Renal cortex interstitium (tissue), 15 donors: ENCODE measurements around the gene AKIRIN2. TPM values are rescaled to one million over a fixed set of nuclear protein-coding genes. Genes with fewer than 3 reads are reported as not detected.

Source experiments
- DNase-seq, 11 donors: peaks; one replicate each; pipeline ENCODE4 v3.0.0-alpha.2; 2013; ENCODE audit warnings: low read depth in 9 of 11, low spot score in 4 of 11; ENCODE audit errors: extremely low read depth in 1 of 11
- long read RNA-seq, 16 experiments: transcript quantifications; one replicate each; lab custom pipeline, GENCODE V29; 2026
- polyA plus RNA-seq, 3 donors: library from polyadenylated mRNA; unstranded; fragments of 120-200 nt; gene quantifications; one replicate each; pipeline ENCODE4 v1.2.1, GENCODE V29; 2013; ENCODE audit not compliant: insufficient read length in 3 of 3

Gene AKIRIN2
- polyA plus RNA-seq = 10 to 100 TPM; 68.4 to 70.8 (median 70.6) TPM
- long read RNA-seq, donor 1, transcript AKIRIN2-201 (5 exons, 1,662 nt) = major isoform, 11 of 11 reads
- long read RNA-seq, donor 1, partial matches to known transcripts = 0 of 11 reads
- long read RNA-seq, donor 1, other reads (novel, unspliced or antisense) = 0 of 11 reads
- long read RNA-seq, donor 2, transcript AKIRIN2-201 (5 exons, 1,662 nt) = major isoform, 14 of 30 reads
- long read RNA-seq, donor 2, partial matches to known transcripts = 15 of 30 reads
- long read RNA-seq, donor 2, other reads (novel, unspliced or antisense) = 0 of 30 reads
- long read RNA-seq, donor 3, transcript AKIRIN2-201 (5 exons, 1,662 nt) = major isoform, 18 of 18 reads
- long read RNA-seq, donor 3, partial matches to known transcripts = 0 of 18 reads
- long read RNA-seq, donor 3, other reads (novel, unspliced or antisense) = 0 of 18 reads
- long read RNA-seq, donor 4, transcript AKIRIN2-201 (5 exons, 1,662 nt) = major isoform, 8 of 8 reads
- long read RNA-seq, donor 4, partial matches to known transcripts = 0 of 8 reads
- long read RNA-seq, donor 4, other reads (novel, unspliced or antisense) = 0 of 8 reads
- long read RNA-seq, donor 5 = 0 reads
- long read RNA-seq, donor 6, transcript AKIRIN2-201 (5 exons, 1,662 nt) = major isoform, 18 of 18 reads
- long read RNA-seq, donor 6, partial matches to known transcripts = 0 of 18 reads
- long read RNA-seq, donor 6, other reads (novel, unspliced or antisense) = 0 of 18 reads
- long read RNA-seq, donor 7, transcript AKIRIN2-201 (5 exons, 1,662 nt) = major isoform, 16 of 16 reads
- long read RNA-seq, donor 7, partial matches to known transcripts = 0 of 16 reads
- long read RNA-seq, donor 7, other reads (novel, unspliced or antisense) = 0 of 16 reads
- long read RNA-seq, donor 8 = 0 reads
- long read RNA-seq, donor 9, transcript AKIRIN2-201 (5 exons, 1,662 nt) = major isoform, 14 of 14 reads
- long read RNA-seq, donor 9, partial matches to known transcripts = 0 of 14 reads
- long read RNA-seq, donor 9, other reads (novel, unspliced or antisense) = 0 of 14 reads
- long read RNA-seq, donor 10, transcript AKIRIN2-201 (5 exons, 1,662 nt) = major isoform, 22 of 22 reads
- long read RNA-seq, donor 10, partial matches to known transcripts = 0 of 22 reads
- long read RNA-seq, donor 10, other reads (novel, unspliced or antisense) = 0 of 22 reads
- long read RNA-seq, donor 11, transcript AKIRIN2-201 (5 exons, 1,662 nt) = major isoform, 10 of 10 reads
- long read RNA-seq, donor 11, partial matches to known transcripts = 0 of 10 reads
- long read RNA-seq, donor 11, other reads (novel, unspliced or antisense) = 0 of 10 reads
- long read RNA-seq, donor 12, partial matches to known transcripts = 0 of 3 reads
- long read RNA-seq, donor 12, other reads (novel, unspliced or antisense) = 0 of 3 reads
- long read RNA-seq, donor 13 = 0 reads
- long read RNA-seq, donor 14, transcript AKIRIN2-201 (5 exons, 1,662 nt) = major isoform, 15 of 15 reads
- long read RNA-seq, donor 14, partial matches to known transcripts = 0 of 15 reads
- long read RNA-seq, donor 14, other reads (novel, unspliced or antisense) = 0 of 15 reads
- long read RNA-seq, donor 15, transcript AKIRIN2-201 (5 exons, 1,662 nt) = major isoform, 11 of 11 reads
- long read RNA-seq, donor 15, partial matches to known transcripts = 0 of 11 reads
- long read RNA-seq, donor 15, other reads (novel, unspliced or antisense) = 0 of 11 reads
- long read RNA-seq, donor 16, transcript AKIRIN2-201 (5 exons, 1,662 nt) = major isoform, 42 of 50 reads
- long read RNA-seq, donor 16, partial matches to known transcripts = 8 of 50 reads
- long read RNA-seq, donor 16, other reads (novel, unspliced or antisense) = 0 of 50 reads

DNA sequence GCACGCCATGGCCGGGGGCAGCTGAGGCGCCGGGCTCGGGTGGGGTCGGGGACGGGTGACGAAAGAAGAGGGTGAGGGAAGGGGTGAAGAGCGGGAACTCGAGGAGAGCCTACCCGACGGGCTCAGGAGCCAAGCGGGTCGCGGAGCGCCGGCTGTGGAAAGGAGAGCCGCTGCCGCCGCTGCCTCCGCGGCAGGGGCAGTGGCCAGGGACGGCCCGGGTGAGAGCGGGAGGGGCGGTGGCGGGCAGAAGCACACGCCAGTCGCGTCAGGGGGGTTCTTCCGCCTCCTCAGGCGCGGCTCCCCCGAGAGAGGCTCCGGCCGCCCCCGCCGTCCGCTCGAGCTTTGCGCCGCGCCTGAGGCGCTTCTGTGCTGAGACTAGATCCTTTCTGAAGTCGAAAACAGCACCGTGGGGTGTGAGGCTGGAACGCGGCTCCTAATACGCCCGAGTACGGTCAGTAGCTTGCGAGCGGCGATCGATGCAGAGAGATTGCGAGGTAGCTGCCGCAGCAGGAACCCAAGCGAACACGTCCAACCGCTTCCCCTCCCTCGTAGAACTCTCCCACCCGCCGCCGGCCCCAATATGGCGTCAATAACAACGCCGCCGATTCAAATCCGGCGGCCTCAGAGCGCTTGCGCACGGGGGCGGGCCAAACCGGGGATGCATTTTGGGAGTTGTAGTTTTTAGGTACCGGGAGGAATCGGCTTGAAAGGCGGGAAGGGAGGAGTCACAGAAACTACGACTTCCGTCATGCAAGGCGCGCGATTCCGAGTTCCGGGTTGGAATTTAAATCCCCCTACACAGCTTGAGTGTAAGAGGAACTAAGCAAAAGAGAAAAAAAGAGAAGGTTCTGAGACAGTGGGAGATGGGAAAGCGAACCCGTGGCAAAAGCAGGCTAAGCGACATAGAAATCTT is at the start of gene AKIRIN2:
AKIRIN2 (minus strand) TSS at position 558 of the 913 bp plus-strand sequence; CDS start at position 9, 549 bp downstream.
- DNase-seq = peak; percentile 96 to 98 (median 97)

DNA sequence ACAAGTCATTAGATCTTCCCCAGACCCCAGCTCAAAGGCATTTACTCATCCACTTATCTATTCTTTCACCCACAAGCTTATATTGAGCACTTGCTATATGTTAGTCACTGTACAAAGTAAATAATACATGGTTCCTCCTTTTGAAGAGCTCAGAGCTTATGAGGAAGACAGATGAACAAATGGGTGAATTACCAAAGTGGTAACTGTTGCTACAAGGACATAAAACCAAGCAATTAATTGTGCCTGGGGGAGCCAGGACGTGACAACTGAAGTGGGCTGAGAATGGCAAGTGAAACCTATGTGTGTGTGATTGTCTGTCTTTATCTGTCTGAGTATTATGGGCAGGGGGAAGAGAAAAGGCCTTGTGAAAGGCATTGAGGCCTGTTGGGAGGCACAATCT is 45.6 kb upstream of the AKIRIN2 start:
- no peak for DNase-seq

DNA sequence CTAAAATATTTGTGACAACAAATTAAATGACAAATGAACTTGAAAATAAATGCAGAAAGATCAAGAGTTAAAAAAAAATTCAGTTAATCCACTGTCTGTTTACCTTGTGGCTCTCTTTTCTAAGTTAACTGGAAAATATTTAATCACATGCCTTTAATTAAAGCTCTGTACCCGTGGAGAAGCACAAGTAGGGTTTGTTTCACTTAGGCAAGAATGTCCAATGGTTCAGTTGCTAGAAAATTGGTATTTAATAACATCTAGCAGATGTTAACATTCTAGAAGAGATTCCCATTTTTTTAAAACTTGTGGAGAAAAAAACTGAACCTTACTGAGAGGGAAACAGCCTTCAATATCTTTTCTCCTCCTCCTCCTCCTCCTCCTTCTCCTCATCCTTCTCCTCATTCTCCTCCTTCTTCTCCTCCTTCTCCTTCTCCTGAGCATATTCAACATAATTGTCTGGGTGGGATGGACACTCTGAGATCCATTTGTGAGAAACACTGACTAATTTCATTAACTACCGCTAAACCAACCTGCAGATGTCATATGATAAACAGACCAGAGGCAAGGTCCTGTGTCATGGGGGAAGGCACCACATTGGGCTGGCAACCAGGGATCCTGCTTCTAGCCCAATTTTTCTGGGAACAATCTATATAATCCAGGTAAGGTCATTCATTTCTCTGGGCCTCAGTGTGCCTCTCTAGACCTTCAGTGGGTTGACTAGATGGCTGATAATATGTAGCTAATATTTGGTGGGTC is 44.1 kb upstream of the AKIRIN2 start:
- DNase-seq = no peak

DNA sequence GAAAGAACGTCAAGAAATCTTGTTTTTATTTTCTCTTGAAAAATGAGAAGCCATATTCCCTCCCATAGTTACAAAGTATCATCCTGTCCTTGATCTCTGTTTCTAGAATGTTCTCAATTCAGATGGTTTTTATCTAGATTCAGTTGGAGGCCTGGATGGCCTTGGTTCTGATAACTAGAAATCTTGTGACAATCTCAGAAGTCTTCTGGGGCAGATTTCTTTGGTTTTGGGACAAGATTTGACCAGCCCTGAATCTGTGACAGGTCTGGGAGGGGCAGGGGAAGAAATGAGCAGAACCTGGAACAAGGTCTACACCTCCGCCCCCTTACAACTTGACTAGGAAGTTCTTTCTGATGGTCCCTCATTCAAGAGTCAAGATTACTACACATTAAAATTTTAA is 41.4 kb upstream of the AKIRIN2 start:
- DNase-seq = no peak

DNA sequence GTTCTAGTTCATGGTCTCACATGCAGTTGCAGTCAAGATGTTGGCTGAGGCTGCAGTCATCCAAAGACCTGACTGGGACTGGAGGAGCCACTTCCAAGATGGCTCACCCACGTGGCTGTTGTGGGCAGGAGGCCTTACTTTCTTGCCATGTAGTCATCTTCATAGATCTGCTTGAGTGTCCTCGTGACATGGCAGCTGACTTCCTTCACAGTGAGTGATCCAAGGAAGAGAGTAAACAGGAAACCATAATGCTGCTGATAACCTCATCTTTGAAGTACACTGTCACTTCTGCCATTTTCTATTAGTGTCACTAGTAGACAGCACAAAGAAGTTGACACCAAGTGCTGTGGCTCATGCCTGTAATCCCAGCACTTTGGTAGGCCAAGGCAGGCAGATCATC is 40.1 kb upstream of the AKIRIN2 start:
- DNase-seq = no peak

DNA sequence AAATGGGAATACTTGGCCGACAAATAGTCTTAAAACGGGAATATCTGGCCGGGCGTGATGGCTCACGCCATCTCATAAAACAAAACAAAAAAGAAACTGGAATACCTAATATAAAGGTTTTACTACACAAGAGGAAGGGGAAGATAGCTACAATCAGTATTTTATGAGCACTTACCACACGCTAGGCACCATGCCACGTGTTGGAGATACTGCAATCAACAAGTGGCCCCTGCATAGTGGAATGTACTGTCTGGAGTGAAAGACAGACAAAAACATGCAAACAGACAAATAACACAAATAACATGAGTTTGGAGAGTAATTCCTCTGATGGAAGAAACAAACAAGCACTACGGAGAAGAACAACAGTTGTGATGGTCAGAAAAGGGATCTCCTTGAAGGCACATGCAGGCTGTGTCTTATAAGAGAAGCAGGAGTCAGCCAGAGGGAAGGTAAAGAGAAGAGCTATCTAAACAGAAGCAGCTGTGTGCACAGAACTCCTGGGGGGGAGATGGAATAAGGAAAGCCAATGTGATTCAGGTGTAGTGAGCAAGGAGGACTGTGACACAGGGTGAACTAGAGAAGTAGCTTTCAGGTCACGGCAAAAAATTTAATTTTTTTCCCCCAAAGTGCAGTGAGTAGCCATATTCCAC is 39.1 kb upstream of the AKIRIN2 start:
- DNase-seq = no peak

DNA sequence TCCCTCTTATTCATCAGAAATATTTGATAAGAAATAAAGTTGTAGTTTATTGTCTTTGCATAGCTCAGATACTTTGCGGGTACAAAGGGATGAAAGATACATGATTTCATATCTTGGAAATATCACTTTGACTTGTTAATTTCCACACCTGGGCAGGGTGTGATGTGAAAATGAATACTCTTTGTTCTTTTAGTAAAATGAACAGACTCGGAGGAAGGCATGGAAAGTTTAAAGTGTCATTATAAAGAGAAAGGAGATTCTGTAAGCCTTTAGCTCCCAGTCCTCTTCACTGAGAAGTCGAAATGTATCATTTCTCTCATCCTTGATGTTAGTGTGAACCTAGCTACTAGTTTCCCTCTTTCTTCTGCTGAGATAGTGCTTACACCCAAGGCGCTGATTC is 36.7 kb upstream of the AKIRIN2 start:
- DNase-seq = no peak

DNA sequence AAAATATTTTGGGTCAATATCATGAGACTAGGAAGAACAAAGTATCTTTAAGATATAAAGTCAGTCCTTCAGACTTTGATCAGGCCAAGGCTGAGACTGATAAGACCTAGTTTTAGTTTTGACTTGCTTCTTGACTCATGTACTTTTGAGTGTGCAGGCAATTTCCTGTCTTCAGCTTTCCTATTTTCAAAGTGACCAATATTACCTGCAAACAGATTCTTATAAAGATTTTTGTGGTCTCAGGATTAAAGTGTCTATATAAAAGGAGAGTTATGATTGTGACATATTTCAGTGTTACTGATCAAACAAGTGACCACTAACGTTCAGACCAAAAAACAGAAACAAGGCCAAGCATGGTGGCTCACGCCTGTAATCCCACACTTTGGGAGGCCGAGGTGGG is 36.0 kb upstream of the AKIRIN2 start:
- DNase-seq = no peak

DNA sequence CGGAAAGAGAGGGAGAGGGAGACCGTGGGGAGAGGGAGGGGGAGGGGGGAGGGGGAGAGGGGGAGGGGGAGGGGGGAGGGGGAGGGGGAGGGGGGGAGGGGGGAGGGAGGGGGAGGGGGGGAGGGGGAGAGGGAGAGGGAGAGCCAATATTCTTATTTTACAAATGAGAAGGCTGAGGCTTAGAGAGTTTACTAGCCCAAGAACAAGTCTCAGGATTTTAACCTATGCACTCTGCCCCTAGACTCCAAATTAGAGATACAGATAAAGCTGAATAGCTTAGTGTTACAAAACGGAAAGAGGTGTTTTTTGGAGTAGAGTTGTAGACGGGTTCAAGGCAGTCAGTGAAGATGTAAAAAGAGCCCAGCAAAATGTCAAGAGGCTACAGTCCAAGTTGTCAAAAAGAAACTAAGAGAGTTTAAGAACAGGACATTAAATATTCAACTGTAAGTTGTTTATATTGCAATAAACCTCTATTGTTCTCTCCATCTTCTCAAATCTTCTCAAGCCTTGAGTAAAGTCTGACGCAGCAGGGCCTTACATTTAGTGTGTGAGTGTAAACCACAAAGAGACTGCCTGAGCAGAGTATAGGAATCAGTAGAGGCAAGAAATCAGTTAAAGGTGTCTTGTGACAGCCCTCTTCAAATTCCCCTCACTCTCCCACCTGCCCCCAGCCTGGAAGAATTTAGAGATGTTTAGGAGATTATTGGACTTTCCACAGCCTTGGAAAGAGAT is 34.9 kb upstream of the AKIRIN2 start:
- DNase-seq = no peak

DNA sequence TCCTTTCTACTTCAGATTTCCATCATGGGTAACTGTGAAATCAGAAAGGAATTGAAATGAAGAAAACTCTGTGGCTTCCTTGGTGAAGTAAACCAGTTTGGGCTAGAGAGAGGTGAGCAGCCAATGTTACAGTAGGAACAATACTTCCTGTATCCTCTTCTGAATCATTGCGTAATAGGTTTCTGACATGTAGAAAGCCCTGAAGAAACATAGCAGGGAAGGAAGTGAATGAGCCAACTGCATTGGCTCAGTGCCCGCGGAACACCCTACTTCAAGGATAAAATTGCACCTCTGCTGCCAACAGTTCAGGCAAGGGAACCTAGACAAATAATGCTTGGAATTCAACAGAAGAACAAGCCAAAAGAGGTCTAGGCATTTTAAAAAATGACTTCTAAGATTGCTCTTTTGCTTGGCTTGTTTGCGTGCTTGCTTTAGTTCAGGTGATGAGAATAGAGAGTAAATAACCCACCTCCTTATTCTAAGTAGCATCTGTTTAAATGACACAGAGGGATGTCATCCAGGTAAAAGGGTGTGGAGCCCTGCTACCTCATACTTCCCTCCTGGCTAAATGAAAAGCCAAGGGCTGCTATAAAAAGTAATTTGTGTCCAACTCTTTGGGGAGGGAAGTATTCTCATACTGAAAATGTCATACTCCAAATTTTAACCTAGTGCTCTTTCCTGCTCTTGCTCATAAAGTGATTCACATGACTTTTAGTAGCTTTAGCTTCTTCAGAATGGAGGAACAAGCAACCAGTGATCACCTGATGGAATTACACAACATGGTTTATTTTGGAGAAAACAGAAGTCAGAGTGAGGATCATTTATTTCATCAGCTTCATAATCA is 30.0 kb upstream of the AKIRIN2 start:
- DNase-seq = peak in 6 of 11 donors; percentile 13 to 29 (median 20)

DNA sequence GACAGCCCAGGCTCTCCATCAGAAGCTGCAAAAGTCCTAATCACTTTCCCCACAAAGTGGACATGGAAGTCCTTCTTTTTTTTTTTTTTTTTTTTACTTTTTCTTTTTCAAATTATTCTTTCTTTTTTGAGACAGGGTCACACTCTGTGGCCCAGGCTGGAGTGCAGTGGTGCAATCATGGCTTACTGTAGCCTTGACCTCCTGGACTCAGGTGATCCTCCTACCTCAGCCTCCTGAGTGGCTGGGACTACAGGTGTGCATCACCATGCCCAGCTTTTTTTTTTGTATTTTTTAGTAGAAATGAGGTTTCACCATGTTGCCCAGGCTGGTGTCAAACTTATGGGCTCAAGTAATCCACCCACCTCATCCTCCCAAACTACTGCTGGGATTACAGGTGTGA is 29.0 kb upstream of the AKIRIN2 start:
- no peak for DNase-seq

DNA sequence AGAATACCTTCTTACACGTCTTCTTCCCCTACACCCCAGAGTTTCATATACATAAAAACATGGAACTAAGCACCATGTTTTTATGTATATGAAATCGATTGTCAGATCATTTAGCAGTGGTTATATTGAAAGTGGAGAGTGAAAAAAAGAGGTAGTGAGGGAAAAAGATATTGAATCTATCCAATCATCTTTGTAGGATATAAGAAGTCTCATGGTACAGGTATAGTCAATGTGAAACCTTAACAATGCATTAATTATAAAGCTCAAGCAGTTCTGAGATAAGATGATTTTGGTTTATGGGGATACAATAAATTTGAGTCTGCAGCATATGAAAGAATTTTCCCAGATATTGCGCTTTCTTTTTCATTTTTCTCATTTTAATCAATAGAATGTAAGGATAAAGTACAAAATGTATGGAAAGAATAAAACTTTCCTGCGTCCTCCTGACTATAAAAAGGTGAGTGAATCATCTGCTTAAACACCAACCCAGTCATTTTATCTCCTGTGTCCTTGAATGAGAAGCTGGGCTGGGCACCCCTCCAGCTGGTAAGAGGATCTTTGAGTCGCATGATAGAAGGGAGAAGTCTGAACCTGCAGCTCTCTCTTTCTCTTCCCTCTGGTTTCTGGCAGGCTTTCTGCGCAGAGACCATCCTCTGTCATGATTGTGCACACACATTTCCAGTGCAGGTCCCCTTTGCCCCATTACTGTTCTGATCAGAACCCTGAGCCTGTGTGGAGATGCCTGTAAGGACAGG is 28.1 kb upstream of the AKIRIN2 start:
- DNase-seq = no peak

DNA sequence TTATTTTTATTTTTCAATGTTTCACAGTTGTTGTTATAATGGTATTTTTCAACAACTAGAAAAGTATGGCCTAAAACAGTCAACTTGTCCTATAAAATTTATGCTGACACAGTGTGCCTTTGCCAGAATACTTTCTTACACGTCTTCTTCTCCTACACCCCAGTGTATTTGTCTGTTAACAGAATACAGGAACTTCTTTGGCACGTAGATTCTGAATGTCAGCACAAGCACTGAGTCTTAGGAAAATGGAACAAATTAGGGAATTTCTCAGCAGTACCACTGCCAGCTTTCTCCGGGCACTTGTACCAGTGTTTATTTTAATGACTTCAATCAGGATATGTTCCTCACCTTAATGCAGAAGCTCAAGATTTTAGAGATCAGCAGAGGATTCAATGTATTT is 26.7 kb upstream of the AKIRIN2 start:
- DNase-seq = no peak
